ENCODE measurements around the gene CRIP2. TPM values are rescaled to one million over a fixed set of nuclear protein-coding genes. Genes with fewer than 3 reads are reported as not detected.

The CRIP2 gene
- total and polyA plus RNA-seq, 12 donors = 5.9 to 193 (median 56.4) TPM

DNA sequence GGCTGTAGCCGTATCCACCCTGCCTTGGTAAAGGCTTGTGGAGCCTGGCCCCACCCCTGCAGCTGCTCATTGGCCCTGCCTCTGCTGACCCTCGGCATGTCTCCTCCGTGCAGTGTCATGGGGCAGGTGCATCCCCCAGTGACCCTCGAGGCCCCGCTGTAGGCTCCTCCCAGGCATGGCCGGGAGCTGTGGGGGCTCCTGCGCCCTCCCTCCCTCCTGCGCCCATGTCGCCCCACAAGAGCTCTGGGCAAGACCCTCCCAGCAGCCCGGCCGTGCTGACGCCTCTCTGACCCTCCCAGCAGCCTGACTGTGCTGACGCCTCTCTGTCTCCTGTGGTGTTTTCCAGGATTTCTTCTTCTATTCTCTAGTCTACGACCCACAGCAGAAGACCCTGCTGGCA, 20.8 kb upstream of the CRIP2 start:
- WGBS, 4 donors = 89 to 91% (median 90%) methylated on average over 10 to 14 of the region's 14 CpGs
- Histone ChIP-seq H3K4me3 (no peak overlapping the region), H3K9me3 (replicated peaks in 1 of 3) (no peaks in the 10 kb centered on the region), H3K27me3 (no peaks in the 10 kb centered on the region), H3K27ac (no peak overlapping the region), H3K36me3 (replicated peaks in 1 of 2) (peaks cover 0 to 55% of the 10 kb centered on the region in 2 donors), H3K4me1 (replicated peaks in 1 of 2) (peaks cover 0 to 2% of the 10 kb centered on the region in 2 donors)
- DNase-seq = no peak
- TF ChIP-seq POLR2A (IDR thresholded peaks at IDR 0.05) = no peak
- TF ChIP-seq, protein P1, sequence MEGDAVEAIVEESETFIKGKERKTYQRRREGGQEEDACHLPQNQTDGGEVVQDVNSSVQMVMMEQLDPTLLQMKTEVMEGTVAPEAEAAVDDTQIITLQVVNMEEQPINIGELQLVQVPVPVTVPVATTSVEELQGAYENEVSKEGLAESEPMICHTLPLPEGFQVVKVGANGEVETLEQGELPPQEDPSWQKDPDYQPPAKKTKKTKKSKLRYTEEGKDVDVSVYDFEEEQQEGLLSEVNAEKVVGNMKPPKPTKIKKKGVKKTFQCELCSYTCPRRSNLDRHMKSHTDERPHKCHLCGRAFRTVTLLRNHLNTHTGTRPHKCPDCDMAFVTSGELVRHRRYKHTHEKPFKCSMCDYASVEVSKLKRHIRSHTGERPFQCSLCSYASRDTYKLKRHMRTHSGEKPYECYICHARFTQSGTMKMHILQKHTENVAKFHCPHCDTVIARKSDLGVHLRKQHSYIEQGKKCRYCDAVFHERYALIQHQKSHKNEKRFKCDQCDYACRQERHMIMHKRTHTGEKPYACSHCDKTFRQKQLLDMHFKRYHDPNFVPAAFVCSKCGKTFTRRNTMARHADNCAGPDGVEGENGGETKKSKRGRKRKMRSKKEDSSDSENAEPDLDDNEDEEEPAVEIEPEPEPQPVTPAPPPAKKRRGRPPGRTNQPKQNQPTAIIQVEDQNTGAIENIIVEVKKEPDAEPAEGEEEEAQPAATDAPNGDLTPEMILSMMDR (IDR thresholded peaks at IDR 0.05) = no peak
- intact Hi-C loops (cut with DNase I) = no loop called here

DNA sequence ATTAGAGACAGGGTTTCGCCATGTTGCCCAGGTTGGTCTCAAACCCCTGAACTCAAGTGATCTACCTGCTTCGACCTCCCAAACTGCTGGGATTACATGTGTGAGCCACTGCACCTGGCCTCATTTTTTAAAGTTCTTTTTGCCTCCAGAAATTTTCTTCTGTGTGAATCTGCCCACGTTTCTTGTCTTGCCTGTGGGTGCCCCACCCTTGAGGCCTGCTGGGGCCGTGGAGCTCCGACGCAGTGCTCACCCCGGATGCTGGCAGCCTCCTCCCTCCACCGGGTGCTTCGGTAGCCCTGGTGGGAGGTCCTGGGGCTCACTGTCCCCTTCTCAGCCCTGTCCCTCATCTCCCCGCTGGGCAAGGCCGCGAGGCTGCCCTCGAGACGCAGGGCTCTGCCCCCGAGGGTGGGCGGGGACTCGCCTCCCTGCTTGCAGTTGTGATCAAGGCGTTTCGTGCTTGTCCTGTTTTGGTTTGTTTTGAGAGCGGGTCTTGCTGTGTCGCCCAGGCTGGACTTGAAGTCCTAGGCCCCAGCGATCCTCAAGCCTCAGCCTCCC, 19.5 kb upstream of the CRIP2 start:
- TF ChIP-seq, protein P1 (IDR thresholded peaks at IDR 0.05) = no peak
- TF ChIP-seq POLR2A (IDR thresholded peaks at IDR 0.05) = no peak
- intact Hi-C loops (cut with DNase I) = no loop called here
- Histone ChIP-seq H3K4me3 (no peak overlapping the region), H3K4me1 (replicated peaks in 1 of 2) (no peaks in the 10 kb centered on the region), H3K27me3 (no peaks in the 10 kb centered on the region), H3K27ac (no peak overlapping the region), H3K36me3 (replicated peaks in 1 of 2) (peaks cover 0 to 51% of the 10 kb centered on the region in 2 donors), H3K9me3 (replicated peaks in 1 of 3) (no peaks in the 10 kb centered on the region)
- WGBS, 4 donors = 72 to 88% (median 86%) methylated on average over 5 to 22 of the region's 22 CpGs
- DNase-seq = no peak

DNA sequence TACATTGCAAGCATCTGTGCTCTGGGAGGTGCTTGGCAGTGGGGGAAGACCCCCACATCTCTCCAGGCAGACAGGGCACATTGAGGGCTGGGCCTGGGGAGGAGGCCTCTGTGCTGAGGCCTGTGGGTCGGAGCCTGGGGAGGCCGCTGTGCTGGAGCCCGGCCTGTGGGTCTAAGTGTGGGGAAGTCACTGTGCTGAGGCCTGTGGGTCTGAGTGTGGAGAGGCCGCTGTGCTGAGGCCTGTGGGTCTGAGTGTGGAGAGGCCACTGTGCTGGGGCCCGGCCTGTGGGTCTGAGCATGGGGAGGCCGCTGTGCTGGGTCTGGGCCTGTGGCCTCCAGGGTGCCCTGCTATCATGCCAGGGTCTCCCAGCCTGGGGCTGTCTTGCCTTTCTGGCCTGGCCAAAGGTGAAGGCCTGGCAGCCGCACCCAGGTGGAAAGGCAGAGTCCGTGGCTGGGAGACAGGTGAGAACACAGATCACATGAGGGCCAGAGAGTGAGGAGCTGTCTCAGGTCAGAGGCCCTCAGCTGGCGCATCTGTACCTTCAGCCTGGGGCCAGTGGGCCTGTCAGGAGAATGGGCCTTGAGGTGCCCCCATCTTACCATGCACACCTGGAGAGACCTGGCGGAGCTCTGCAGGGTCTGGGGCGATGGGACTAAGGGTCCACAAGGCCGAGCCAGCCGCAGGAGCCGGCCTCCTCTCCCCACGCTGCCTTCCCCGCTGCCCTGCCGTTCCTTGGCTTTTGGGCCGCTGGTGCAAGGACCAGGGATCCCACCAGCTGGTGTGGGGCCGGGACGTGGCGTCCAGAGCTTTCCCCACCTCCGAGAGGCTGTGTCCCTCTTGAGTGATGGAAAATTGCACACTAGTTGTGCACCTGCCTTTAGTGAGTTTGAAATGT, 18.6 kb upstream of the CRIP2 start:
- H3K36me3 ChIP-seq (replicated peaks in 1 of 2) = peaks cover 0 to 51% of the 10 kb centered on the region in 2 donors
- H3K4me3 ChIP-seq = no peak overlapping the region
- TF ChIP-seq, protein P1 (IDR thresholded peaks at IDR 0.05) = no peak
- TF ChIP-seq POLR2A (IDR thresholded peaks at IDR 0.05) = no peak

DNA sequence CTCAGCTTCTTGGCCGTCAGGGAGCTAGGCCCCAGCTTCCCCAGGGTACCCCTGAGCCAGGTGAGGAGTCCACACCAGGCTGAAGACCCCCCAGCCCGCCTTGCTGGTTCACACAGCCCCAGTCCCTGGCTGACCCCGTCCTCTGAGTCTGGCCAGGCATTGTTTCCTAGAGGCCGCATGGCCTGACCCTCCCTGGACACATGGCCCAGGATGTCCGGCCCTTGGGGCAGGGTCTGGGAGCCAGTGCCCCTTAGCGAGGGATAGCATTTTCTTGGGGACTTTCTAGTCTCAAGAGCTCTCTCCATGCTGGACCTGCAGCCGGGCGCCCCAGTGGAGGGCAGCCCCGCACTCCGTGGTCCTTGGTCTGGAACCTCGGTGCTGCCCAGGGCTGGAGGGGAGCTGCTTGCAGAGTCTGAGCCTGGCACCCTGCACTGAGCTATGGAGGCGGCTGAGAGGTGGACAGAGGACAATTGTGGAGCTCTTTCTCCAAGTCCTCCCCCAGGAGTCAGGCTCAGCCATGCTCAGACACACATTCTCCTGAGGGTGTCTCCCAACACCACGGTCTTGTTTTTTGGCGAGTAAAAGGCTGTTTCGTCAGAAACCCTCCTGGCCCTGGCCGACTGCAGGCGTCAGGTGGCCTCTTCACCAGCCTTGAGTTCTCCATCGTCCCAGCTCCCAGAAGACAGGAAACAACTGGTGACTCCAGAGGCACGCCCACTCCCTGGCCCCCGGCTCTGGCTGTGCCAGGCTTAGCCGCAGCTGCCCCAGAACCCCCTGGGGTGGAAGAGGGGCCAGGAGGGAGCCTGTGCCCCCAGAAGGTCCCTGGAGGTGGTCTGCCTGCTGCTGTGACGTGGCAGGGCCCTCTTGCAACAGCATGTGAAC, 17.6 kb upstream of the CRIP2 start:
- no peak for TF ChIP-seq POLR2A (IDR thresholded peaks at IDR 0.05)
- TF ChIP-seq, protein P1 (IDR thresholded peaks at IDR 0.05) = no peak
- peaks cover 0 to 61% of the 10 kb centered on the region in 2 donors for H3K36me3 ChIP-seq (replicated peaks in 1 of 2)
- H3K4me1 ChIP-seq (replicated peaks in 1 of 2) = no peaks in the 10 kb centered on the region
- H3K9me3 ChIP-seq (replicated peaks in 1 of 3) = no peaks in the 10 kb centered on the region
- 83 to 91% (median 86%) methylated on average over 15 to 22 of the region's 22 CpGs for WGBS, 4 donors
- intact Hi-C loops (cut with DNase I) = no loop called here
- no peak overlapping the region for H3K27ac ChIP-seq
- DNase-seq = no peak
- H3K27me3 ChIP-seq = no peaks in the 10 kb centered on the region
- H3K4me3 ChIP-seq = no peak overlapping the region

More for the DNA sequence above, 18.6 kb upstream of the CRIP2 start:
- Histone ChIP-seq H3K9me3 (replicated peaks in 1 of 3) (no peaks in the 10 kb centered on the region), H3K27ac (no peak overlapping the region), H3K4me1 (replicated peaks in 1 of 2) (no peaks in the 10 kb centered on the region), H3K27me3 (no peaks in the 10 kb centered on the region)
- intact Hi-C loops (cut with DNase I) = no loop called here
- no peak for DNase-seq
- 88 to 94% (median 90%) methylated on average over 19 to 22 of the region's 22 CpGs; no CpG with 5 or more reads in 1 of the 4 donors for WGBS, 4 donors
